Measurements from ENCODE around the gene NIPSNAP3A.
"Not testable (repeated sequence)": the region's sequence is repeated elsewhere in the genome, so short reads cannot be mapped to it uniquely, and the experiment has no call there.

The NIPSNAP3A gene

GRCh38 chr9:104747565-104748358 lies at the start of gene NIPSNAP3A:
NIPSNAP3A (plus strand) TSS chr9:104747683; CDS start chr9:104747793, 110 bp downstream.
- DNase-seq, result peak; percentile 85

- DNase-seq, result no peak
These were observed 47.2 kb upstream of the NIPSNAP3A start for GRCh38 chr9:104700306-104700705.

GRCh38 chr9:104708737-104709136 lies 38.7 kb upstream of the NIPSNAP3A start:
- DNase-seq, result not testable (repeated sequence)

GRCh38 chr9:104711604-104712003 lies 35.9 kb upstream of the NIPSNAP3A start:
- DNase-seq, result no peak

- no peak for DNase-seq
These were observed 22.5 kb upstream of the NIPSNAP3A start for GRCh38 chr9:104725014-104725413.

- no peak for DNase-seq
These were observed 9.0 kb upstream of the NIPSNAP3A start for GRCh38 chr9:104738452-104738851.

GRCh38 chr9:104740621-104741020 lies 6.9 kb upstream of the NIPSNAP3A start:
- DNase-seq, result no peak

- peak; percentile 76 for DNase-seq
These were observed 4.0 kb upstream of the NIPSNAP3A start for GRCh38 chr9:104743376-104743985.

GRCh38 chr9:104745852-104746251 lies 1.6 kb upstream of the NIPSNAP3A start:
- DNase-seq, result no peak

GRCh38 chr9:104746285-104746684 lies 1.2 kb upstream of the NIPSNAP3A start:
- no peak for DNase-seq

GRCh38 chr9:104746798-104747197 lies 685 bp upstream of the NIPSNAP3A start:
- no peak for DNase-seq

GRCh38 chr9:104747245-104747564 lies 278 bp upstream of the NIPSNAP3A start:
- no peak for DNase-seq

- DNase-seq, result peak; percentile 43
These were observed 1.0 kb downstream of the NIPSNAP3A start for GRCh38 chr9:104748359-104749031.

GRCh38 chr9:104750185-104750767 lies 2.8 kb downstream of the NIPSNAP3A start:
- no peak for DNase-seq

- peak; percentile 57 for DNase-seq
These were observed 11.5 kb downstream of the NIPSNAP3A start for GRCh38 chr9:104758974-104759373.

- no peak for DNase-seq
These were observed 17.7 kb downstream of the NIPSNAP3A start for GRCh38 chr9:104765138-104765537.

GRCh38 chr9:104766025-104766424 lies 18.5 kb downstream of the NIPSNAP3A start:
- no peak for DNase-seq

GRCh38 chr9:104767507-104767906 lies 20.0 kb downstream of the NIPSNAP3A start:
- DNase-seq, result no peak

- not testable (repeated sequence) for DNase-seq
These were observed 21.5 kb downstream of the NIPSNAP3A start for GRCh38 chr9:104769029-104769428.

- no peak for DNase-seq
These were observed 22.2 kb downstream of the NIPSNAP3A start for GRCh38 chr9:104769655-104770054.

GRCh38 chr9:104772714-104773510 lies 25.4 kb downstream of the NIPSNAP3A start:
- DNase-seq, result no peak

GRCh38 chr9:104774132-104774531 lies 26.6 kb downstream of the NIPSNAP3A start:
- DNase-seq, result no peak

All from NCI-H1092 treated with DMSO at 0.1 percent for 48 hours (cell line).